Lower leg skin (tissue), 4 donors: Measurements from ENCODE around the gene KPNA1. TPM values are rescaled to one million over a fixed set of nuclear protein-coding genes. Genes with fewer than 3 reads are reported as not detected.

Experiments
- DNase-seq, 2 donors: peaks; one replicate each; pipeline ENCODE4 v3.0.0-alpha.2; 2019; ENCODE audit warnings: low spot score in 2 of 2
- H3K4me3 ChIP-seq: fragments of 200-600 bp; sonication (generic); 2 replicates; pipeline ENCODE4 v1.5.1; 2017; ENCODE audit warnings: mild to moderate bottlenecking, low read depth; ENCODE audit not compliant: poor library complexity, severe bottlenecking
- POLR2A ChIP-seq, 2 donors: fragments of 450-650 bp; IDR thresholded peaks; one replicate each; pipeline ENCODE4 v1.6.1; 2016 to 2017; ENCODE audit warnings: antibody characterized with exemption in 2 of 2, mild to moderate bottlenecking in 1 of 2, moderate library complexity in 1 of 2
- WGBS, 2 donors: methylation state at CpG; one replicate each; pipeline ENCODE4 v1.1.5; 2018; 5-methylcytosine and 5-hydroxymethylcytosine counted together
- intact Hi-C: fragments of 100-400 bp; cut with DNase I; formaldehyde crosslinking; loops from one replicate; pipeline ENCODE4 v1.15.0; 2023; ENCODE audit warnings: low total_unique reads
- total RNA-seq, 4 donors: library from RNA; depleted of rRNA; stranded (reverse); fragments of >200 nt; gene quantifications; one replicate each; pipeline ENCODE4 v1.1.0, GENCODE V29; 2016
- TF ChIP-seq, protein P1 (sequence below), 3 donors: fragments of 450-650 bp; IDR thresholded peaks; one replicate each; pipeline ENCODE4 v1.5.1; 2016; ENCODE audit warnings: antibody characterized with exemption in 3 of 3, mild to moderate bottlenecking in 3 of 3, moderate library complexity in 2 of 3

Gene KPNA1
- total RNA-seq = 10 to 100 TPM; 21.4 to 41.3 (median 27.6) TPM

DNA sequence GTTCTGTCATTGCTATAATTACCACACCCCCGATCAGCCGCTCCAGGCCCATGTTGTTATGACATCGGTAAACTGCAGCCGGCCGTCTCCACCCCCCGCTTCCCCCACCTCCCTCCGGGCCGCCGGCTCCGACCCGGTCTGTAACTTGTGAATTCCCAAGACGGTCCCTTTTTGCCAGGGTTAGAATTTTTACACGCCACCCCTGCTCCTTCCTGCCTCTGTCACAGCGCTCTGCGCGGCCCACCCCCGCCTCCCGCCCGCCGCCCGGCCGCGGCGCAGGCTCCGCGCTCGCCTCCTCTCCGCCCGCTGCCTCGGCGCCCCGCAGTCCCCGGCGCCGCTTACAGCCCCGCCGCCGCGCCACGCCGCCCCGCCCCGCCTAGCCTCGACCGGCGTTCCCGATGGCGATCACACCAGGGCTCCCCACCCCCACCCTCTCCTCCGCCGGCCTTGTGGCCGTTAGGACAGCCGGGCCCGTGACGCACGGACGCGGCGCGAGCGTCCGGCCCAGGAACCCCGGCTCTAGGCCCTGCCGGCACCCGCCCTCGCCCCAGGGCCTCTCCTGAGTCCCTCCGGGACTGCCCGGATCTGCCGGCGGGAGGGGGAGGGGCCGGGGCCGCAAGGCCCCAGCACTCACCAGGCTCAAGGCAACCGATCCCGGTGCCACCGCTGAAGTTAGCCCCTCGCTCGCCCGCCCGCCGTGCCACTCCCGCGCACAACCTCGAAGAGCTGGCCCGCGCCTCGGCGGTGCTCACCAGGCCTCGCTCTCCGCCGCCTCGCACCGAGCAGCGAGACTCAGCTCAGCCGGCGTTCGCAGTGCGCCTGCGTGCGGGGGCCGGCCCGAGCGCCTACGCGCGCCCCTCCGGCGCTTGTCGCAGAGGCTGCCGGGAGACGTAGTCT lies at the start of gene KPNA1:
Gene KPNA1, minus strand, starts transcription at position 817 of the 897 bp plus-strand sequence. CDS start 18,374 bp downstream, outside the sequence.
- WGBS, 2 donors = 1% methylated on average over 54 to 60 of the region's 109 CpGs
- DNase-seq = peak; percentile 79 to 96
- peak within 1 kb of the TSS; percentile 66 for H3K4me3 ChIP-seq
- intact Hi-C loops = no loop called here
- TF ChIP-seq, protein P1, sequence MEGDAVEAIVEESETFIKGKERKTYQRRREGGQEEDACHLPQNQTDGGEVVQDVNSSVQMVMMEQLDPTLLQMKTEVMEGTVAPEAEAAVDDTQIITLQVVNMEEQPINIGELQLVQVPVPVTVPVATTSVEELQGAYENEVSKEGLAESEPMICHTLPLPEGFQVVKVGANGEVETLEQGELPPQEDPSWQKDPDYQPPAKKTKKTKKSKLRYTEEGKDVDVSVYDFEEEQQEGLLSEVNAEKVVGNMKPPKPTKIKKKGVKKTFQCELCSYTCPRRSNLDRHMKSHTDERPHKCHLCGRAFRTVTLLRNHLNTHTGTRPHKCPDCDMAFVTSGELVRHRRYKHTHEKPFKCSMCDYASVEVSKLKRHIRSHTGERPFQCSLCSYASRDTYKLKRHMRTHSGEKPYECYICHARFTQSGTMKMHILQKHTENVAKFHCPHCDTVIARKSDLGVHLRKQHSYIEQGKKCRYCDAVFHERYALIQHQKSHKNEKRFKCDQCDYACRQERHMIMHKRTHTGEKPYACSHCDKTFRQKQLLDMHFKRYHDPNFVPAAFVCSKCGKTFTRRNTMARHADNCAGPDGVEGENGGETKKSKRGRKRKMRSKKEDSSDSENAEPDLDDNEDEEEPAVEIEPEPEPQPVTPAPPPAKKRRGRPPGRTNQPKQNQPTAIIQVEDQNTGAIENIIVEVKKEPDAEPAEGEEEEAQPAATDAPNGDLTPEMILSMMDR (IDR thresholded peaks at IDR 0.05) = no peak
- peak in 1 of 2 donors; percentile 54 for TF ChIP-seq POLR2A (IDR thresholded peaks at IDR 0.05)

DNA sequence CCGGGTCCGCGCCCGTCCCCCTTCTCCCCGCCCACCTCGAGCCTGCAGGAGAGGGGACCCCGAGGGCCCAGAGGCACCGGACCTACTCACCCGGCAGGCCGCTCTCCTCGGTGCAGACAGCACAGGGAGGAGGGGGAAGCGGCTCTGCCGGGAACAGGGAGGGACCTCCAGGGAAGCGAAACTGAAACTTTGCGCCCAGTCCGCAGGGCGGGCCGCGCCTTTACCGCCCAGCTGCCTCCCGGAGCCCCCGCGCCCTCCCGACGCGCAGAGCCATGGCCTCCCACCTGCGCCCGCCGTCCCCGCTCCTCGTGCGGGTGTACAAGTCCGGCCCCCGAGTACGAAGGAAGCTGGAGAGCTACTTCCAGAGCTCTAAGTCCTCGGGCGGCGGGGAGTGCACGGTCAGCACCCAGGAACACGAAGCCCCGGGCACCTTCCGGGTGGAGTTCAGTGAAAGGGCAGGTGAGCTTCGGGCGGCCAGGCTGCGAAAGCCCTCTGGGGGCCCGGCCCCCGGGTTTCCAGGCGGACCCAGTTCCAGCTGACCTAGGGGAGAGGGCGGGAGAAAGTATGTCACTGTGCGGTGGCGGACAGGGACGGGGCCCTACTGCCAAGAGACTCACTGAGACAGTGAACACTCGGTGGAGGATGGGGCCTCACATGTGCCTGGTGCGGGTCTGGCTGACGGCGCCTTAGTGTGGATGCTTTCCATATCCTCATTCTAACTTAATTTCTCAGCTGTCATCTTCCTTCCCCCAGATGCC lies 49.6 kb upstream of the KPNA1 start, which contains the start of the genes DTX3L and PARP9:
Gene DTX3L, plus strand, starts transcription at position 184 of the 758 bp plus-strand sequence. Its CDS starts 89 bp downstream, at position 273.
Gene PARP9, minus strand, starts transcription at position 146 of the 758 bp plus-strand sequence. CDS start 4,680 bp downstream, outside the sequence.
- TF ChIP-seq, protein P1 (IDR thresholded peaks at IDR 0.05) = no peak
- no peak for TF ChIP-seq POLR2A (IDR thresholded peaks at IDR 0.05)
- intact Hi-C loops = no loop called here
- DNase-seq = peak; percentile 69 to 95
- 1% methylated on average over 38 to 54 of the region's 56 CpGs for WGBS, 2 donors
- H3K4me3 ChIP-seq = peak within 1 kb of the TSS; percentile 79

DNA sequence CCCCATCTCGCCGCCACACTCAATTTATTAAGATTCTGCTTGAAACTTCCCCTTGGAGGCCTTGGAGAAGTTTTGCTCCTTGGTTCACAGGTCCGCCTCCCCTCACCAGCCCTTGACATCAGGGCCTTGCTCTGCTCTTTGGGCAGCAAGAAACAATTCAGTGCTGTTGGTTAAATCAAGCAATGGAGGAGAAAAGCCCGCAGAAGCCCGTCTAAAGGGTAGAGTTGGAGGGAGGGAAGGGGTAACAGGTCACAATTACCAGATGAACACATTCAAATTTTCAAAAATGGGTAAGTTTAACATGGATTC lies 48.9 kb upstream of the KPNA1 start:
- peak overlapping the region; percentile 79 for H3K4me3 ChIP-seq
- intact Hi-C loops = no loop called here
- WGBS, 2 donors = 17 to 25% methylated on average over 5 of the region's 5 CpGs
- no peak for DNase-seq
- TF ChIP-seq, protein P1 (IDR thresholded peaks at IDR 0.05) = no peak
- TF ChIP-seq POLR2A (IDR thresholded peaks at IDR 0.05) = no peak

DNA sequence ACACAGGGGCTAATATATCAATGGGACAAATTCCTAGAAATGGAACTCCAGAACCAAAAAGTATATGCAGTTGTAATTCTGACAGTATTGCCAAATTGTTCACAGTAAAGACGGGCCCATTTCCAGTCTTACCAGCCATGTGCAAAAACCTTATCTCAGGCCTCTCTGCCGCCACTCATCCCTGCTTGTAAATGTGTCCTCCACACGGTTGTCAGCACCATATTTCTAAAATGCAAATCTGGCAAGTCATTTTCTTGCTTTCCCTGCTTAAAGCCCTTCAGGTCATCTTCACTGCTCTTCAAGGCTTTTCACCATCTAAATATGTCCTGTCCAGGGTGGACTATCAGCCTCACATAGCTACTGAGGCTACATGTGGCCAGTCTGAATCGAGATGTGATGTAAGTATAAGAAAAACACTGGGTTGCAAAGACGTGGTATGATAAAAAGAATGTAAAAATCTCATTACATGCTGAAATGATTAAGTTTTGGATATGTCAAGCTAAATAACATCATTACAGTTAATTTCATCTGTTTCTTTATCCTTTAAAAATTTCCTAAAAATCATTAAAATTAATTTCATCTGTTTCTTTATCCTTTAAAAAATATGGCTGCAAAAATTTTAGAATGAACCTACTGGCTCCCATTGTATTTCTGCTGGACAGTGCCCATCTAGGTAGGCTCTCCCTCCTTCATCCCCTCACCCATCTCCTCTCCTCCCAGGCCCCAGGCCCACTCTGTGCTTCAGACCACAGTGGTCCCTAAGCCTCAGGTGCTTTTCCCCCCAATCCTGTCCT lies 48.4 kb upstream of the KPNA1 start:
- DNase-seq = no peak
- peak overlapping the region; percentile 79 for H3K4me3 ChIP-seq
- intact Hi-C loops = no loop called here
- TF ChIP-seq, protein P1 (IDR thresholded peaks at IDR 0.05) = no peak
- TF ChIP-seq POLR2A (IDR thresholded peaks at IDR 0.05) = no peak
- 40 to 49% methylated on average over 5 of the region's 5 CpGs for WGBS, 2 donors

DNA sequence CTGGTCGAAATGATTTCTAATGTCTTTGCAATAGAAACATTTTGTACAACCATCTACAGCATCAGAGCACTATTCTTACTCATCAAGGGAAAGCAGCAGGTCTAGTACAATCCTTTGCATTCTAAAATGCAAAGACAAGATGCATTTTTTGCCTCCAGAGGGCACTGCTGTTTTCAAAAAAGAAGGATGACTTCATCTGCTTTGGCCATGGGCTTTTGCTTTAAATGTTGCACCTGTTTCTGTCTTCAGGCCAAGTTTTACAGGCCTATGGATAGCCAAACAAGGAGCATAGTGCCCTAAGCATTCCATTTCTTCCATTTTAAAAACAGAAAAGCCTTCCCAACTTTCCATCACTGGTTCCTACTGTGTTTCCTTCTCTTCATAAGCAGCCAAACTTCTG lies 45.9 kb upstream of the KPNA1 start:
- peak in 1 of 2 donors; percentile 35 for DNase-seq
- intact Hi-C loops = no loop called here
- no peak overlapping the region for H3K4me3 ChIP-seq
- TF ChIP-seq POLR2A (IDR thresholded peaks at IDR 0.05) = no peak
- TF ChIP-seq, protein P1 (IDR thresholded peaks at IDR 0.05) = no peak
- 71 to 78% methylated on average over 1 of the region's 1 CpG for WGBS, 2 donors
